Duodenal mucosa (tissue), 2 donors: Measurements from ENCODE around the gene COL20A1.
"Not testable (repeated sequence)": the region's sequence is repeated elsewhere in the genome, so short reads cannot be mapped to it uniquely, and the experiment has no call there.

Experiments
- H3K27ac ChIP-seq: one replicate; pipeline ENCODE4 v1.7.0; 2013; ENCODE audit warnings: low read depth, low read length
- H3K27me3 ChIP-seq, 2 donors: one replicate each; pipeline ENCODE4 v1.7.0; 2013; ENCODE audit warnings: low read length in 2 of 2, control low read depth in 1 of 2; ENCODE audit not compliant: insufficient read depth in 2 of 2, control insufficient read depth in 1 of 2
- H3K36me3 ChIP-seq, 2 donors: one replicate each; pipeline ENCODE4 v1.7.0; 2013; ENCODE audit warnings: low read length in 2 of 2, control low read depth in 1 of 2; ENCODE audit not compliant: insufficient read depth in 2 of 2, control insufficient read depth in 1 of 2
- H3K4me1 ChIP-seq, 2 donors: one replicate each; pipeline ENCODE4 v1.7.0; 2013; ENCODE audit warnings: low read length in 2 of 2, control low read depth in 1 of 2; ENCODE audit not compliant: insufficient read depth in 2 of 2, control insufficient read depth in 1 of 2
- H3K4me3 ChIP-seq, 2 donors: one replicate each; pipeline ENCODE4 v1.7.0; 2013; ENCODE audit warnings: low read length in 2 of 2, low read depth in 1 of 2
- H3K9ac ChIP-seq, 2 donors: one replicate each; pipeline ENCODE4 v1.7.0; 2013; ENCODE audit warnings: low read length in 2 of 2, low read depth in 1 of 2
- H3K9me3 ChIP-seq, 2 donors: one replicate each; pipeline ENCODE4 v1.7.0; 2013; ENCODE audit warnings: low read length in 2 of 2, control low read depth in 1 of 2; ENCODE audit not compliant: control insufficient read depth in 1 of 2

COL20A1 gene

DNA sequence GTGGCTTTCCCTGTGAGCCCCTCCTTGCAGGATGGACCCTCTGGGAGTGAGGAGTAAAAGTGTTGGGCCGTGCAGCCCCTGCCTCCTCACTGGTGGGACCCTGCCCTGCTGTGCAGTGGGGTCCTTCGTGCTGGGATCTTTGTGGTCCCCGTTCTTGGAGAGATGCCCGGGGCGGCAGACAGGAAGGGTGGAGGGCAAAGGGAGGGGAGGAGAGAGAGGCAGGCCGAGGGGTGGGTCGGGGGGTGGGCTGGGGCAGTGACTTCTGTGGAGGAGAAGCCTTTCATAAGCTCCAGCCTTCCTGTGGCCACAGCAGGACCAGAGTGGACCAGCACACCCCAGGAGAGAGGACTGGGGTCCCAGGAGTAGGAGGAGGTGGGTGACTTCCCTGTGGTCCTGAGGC lies at the start of gene COL20A1:
TSS of gene COL20A1 (plus strand) at position 283 of the 400 bp plus-strand sequence. CDS start 1,922 bp downstream, outside the sequence.
- Histone ChIP-seq H3K36me3 (peaks cover 7 to 10% of the 10 kb centered on the region in 2 donors), H3K27me3 (peaks cover 12 to 33% of the 10 kb centered on the region in 2 donors)

DNA sequence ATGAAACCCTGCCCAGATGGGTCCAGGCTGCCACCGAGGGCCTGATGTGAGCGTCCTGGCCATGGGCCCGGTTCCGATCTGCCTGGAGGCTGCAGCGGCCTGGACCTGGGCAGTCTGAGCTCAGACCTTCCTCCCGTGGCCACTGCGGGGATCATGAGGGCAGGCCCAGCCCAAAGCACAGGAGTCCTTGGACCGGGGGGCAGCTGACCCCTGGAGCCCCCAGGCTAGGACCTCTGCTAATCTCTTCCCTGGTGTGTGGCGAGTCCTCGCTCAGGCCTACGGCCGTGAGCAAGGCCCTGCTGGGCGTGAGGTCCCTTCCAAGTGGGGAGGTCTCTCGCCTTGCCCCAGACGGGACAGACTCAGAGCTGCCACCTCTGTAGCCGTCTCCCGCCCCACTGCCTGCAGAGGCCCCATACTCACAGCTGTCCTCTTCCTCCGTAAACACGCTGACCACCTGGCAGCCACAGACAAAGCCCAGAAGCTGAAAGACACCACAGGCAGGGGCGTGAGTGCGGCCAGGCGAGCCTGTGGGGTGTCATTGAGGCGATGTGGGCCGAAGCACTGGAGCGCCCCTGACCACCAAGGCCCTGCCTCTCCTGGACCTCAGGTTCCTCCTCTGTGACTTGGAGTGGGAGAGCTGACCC lies 49.3 kb upstream of the COL20A1 start:
- no peaks in the 10 kb centered on the region for H3K4me1 ChIP-seq
- no peak overlapping the region for H3K9ac ChIP-seq
- no peak overlapping the region for H3K27ac ChIP-seq
- no peak overlapping the region for H3K4me3 ChIP-seq
- H3K27me3 ChIP-seq = peaks cover 13 to 16% of the 10 kb centered on the region in 2 donors
- H3K9me3 ChIP-seq = no peaks in the 10 kb centered on the region
- H3K36me3 ChIP-seq = no peaks in the 10 kb centered on the region

More for the DNA sequence above, at the start of gene COL20A1:
- Histone ChIP-seq H3K4me1 (peaks cover 0 to 6% of the 10 kb centered on the region in 2 donors), H3K9me3 (no peaks in the 10 kb centered on the region), H3K27ac (no peak within 1 kb of the TSS), H3K9ac (no peak within 1 kb of the TSS), H3K4me3 (no peak within 1 kb of the TSS)

DNA sequence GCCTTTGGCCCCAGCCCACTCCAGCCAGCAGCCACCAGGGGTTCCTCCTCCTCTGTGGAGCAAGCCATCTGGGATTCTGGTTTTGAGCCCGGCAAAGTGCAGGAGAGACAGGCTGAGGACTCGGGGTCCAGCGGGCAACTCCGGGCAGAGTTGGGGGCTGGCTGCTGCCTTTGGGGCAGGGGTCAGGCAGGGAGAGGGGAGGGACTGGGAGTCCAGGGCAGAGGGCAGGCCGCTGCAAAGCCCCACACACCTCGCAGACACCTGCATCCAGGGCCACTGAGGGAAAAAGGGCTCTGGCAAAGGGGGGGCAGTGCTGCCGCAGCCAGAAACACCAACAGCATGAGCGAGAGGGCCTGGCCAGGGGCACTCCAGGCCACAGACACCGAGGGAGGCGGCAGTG lies 48.5 kb upstream of the COL20A1 start:
- no peaks in the 10 kb centered on the region for H3K9me3 ChIP-seq
- peaks cover 13 to 16% of the 10 kb centered on the region in 2 donors for H3K27me3 ChIP-seq
- H3K4me1 ChIP-seq = no peaks in the 10 kb centered on the region
- no peaks in the 10 kb centered on the region for H3K36me3 ChIP-seq
- H3K27ac ChIP-seq = no peak overlapping the region
- H3K4me3 ChIP-seq = no peak overlapping the region
- H3K9ac ChIP-seq = no peak overlapping the region

DNA sequence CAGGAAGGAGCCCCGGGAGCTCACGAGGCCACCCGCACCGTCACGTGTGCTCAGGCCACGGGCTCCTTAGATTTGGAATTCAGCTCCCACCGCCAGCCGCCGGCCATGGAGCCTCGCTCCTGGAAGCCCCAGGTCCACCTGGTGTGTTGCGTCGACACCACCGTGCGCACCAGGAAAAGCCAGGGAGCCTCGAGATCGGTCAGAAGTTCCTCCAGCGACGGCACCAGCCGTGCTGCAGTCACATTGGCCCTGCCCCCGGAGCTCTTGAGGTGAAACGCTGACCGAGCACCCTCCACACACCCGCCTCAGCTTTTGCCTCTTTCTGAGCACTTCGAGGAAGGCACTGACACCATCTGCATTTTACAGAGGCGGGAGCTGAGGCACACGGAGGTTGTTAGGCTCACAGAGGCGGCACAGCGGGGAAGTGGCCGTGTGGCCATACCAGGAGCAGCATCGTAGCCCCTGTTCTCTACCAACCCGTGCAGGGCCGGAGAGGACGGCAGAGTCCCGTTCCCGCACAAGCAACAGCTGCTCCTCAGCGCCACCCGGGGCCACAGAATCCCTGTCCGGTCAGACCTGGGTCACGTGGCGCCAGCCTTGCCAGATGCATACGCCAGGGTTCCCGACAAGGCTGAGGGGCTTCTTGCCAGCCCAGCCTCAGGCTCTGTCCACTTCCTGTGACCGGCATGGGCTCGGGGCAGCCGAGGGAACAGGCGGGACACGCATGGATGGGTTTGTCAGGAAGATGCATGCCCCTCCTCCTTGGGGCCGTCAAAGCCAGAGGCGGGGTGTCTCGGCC lies 46.3 kb upstream of the COL20A1 start:
- H3K27me3 ChIP-seq = peaks cover 13 to 16% of the 10 kb centered on the region in 2 donors
- no peak overlapping the region for H3K27ac ChIP-seq
- no peaks in the 10 kb centered on the region for H3K36me3 ChIP-seq
- H3K9ac ChIP-seq = no peak overlapping the region
- no peaks in the 10 kb centered on the region for H3K9me3 ChIP-seq
- no peak overlapping the region for H3K4me3 ChIP-seq
- H3K4me1 ChIP-seq = no peaks in the 10 kb centered on the region

DNA sequence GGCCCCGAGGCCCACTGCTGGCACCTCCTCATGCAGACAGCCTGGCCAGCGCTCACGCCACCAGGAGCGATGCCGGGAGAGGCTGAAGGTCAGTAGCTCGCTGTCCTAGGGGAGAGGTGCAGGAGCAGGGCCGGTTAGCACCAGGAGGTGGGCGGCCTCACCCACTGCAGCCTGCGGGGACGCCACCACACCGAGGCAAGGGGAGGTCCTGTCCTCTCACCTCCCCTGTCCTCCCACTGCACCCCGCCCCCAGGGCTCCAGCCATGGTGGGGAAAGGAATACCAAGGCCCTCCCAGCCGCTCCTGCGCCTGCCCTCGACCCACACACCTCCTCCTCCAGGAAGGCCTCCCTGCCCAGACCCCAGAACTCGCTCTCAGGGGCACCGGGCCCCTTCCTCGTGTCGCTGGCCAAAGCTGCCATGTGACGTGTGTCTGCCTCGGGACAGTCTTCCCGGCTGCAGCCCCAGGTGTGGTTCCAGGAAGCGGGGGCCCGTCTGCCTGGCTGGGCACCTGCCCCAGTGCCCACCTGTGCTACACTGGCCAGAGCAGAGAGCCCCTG lies 45.2 kb upstream of the COL20A1 start:
- Histone ChIP-seq H3K27ac (no peak overlapping the region), H3K4me3 (no peak overlapping the region), H3K4me1 (no peaks in the 10 kb centered on the region), H3K9ac (no peak overlapping the region), H3K9me3 (no peaks in the 10 kb centered on the region), H3K36me3 (no peaks in the 10 kb centered on the region), H3K27me3 (peaks cover 18 to 23% of the 10 kb centered on the region in 2 donors)

DNA sequence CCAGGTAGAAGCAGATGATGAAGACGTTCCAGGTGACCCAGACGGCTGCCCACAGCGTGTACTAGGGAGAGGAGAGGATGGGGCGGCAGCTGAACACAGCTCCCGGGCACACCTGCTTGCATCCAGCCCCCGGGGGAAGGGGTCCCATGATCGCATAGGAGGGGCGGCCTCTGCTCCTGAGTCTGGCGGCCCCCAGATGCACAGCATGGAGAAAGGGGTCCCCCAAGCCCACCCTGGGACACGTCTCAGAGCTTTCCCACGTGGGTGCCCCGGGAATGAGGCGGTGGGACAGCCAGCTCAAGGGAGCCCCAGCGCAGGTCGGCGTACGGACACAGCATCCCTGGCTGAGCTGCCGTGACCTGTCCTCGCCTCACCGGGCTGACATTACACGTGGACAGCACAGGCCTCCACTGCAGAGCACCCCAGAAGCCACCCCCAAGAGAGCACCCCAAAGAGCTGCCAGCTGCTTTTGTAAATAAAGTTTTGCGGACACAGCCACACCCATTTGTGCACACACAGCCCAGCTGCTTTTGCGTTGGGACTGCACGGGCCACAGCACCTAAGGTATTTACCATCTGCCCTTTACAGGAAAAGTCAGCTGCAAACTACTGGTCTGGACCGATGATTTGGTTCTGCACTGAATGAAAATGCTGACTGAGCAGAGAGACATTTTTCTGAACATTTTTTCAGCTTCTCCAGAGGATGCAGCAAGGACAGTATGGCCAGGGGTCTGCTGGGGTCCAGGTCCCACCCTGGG lies 44.0 kb upstream of the COL20A1 start:
- H3K36me3 ChIP-seq = no peaks in the 10 kb centered on the region
- H3K4me1 ChIP-seq = no peaks in the 10 kb centered on the region
- H3K27me3 ChIP-seq = peaks cover 24 to 30% of the 10 kb centered on the region in 2 donors
- no peak overlapping the region for H3K4me3 ChIP-seq
- no peak overlapping the region for H3K9ac ChIP-seq
- H3K27ac ChIP-seq = no peak overlapping the region
- no peaks in the 10 kb centered on the region for H3K9me3 ChIP-seq

DNA sequence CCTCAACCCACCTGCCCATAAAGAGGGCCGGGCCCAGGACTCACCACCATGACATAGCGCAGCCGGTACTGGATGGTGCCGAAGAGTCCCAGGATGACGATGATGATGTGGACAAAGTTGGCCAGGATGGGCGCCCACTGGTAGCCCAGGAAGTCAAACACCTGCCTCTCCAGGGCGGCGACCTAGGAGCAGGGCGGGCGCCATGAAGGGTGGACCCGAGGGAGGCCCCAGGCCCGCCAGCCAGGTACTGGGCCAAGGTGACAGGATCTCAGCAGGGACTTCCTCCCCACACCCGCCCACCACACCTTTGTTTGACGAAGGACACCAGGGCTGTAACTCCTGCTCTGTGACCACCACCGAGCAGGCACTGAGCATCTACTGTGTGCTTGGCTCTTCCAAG lies 43.1 kb upstream of the COL20A1 start:
- H3K36me3 ChIP-seq = no peaks in the 10 kb centered on the region
- H3K9ac ChIP-seq = no peak overlapping the region
- H3K27ac ChIP-seq = no peak overlapping the region
- H3K4me3 ChIP-seq = no peak overlapping the region
- peaks cover 27 to 34% of the 10 kb centered on the region in 2 donors for H3K27me3 ChIP-seq
- H3K9me3 ChIP-seq = no peaks in the 10 kb centered on the region
- no peaks in the 10 kb centered on the region for H3K4me1 ChIP-seq

DNA sequence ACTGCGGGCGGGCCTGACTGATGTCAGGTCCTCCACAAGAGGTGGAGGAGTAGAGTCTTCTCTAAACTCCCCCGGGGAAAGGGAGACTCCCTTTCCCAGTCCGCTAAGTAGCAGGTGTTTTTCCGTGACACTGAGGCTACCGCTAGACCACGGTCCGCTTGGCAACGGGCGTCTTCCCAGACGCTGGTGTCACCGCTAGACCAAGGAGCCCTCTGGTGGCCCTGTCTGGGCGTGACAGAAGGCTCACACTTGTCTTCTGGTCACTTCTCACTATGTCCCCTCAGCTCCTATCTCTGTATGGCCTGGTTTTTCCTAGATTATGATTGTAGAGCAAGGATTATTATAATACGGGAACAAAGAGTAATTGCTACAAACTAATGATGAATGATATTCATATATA lies 41.6 kb upstream of the COL20A1 start:
- H3K27ac ChIP-seq, H3K4me3 ChIP-seq, H3K4me1 ChIP-seq, H3K9me3 ChIP-seq, H3K36me3 ChIP-seq, H3K9ac ChIP-seq: not testable (repeated sequence)
- H3K27me3 ChIP-seq = peaks cover 41 to 42% of the 10 kb centered on the region in 2 donors

DNA sequence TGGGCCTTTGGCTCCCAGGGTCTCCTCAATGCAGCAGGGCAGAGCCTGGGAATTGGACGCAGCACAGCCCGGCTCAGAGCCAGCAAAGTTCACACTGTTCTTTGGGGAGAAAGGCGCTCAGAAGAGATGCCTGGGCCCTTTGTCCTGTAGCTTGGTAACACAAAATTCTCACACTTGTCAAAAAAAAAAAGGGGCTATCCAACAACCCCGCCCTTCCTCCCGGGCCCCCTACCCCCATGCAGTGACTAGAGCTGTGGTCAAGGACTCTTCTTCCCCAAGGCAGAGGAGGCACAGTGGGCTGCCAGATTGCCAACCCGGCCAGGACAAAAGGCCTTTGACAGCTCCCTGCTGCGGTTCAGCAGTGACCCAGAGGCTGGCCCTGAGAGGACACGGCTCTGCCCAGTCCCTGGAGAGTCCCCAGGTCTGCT lies 40.7 kb upstream of the COL20A1 start:
- H3K36me3 ChIP-seq = no peaks in the 10 kb centered on the region
- no peak overlapping the region for H3K27ac ChIP-seq
- H3K9me3 ChIP-seq = no peaks in the 10 kb centered on the region
- no peak overlapping the region for H3K9ac ChIP-seq
- peaks cover 44 to 45% of the 10 kb centered on the region in 2 donors for H3K27me3 ChIP-seq
- no peaks in the 10 kb centered on the region for H3K4me1 ChIP-seq
- H3K4me3 ChIP-seq = no peak overlapping the region

DNA sequence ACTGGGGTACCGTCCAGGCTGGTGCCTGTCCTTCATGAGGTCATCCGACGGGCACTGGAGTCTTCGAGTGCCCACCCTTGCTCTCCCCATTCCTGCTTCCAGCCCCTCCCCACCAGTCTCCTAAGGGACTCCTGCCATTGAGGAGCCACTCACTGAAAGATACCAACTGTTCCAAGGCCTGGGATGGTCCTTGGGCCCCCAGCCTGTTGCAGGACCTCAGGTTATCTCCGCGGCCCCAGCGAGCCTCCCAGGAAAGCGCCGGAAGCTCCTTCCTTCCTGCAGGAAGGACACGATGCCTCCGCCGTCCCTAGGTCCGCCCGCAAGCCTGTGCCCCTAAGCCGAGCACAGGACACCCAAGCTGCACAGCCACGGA lies 39.9 kb upstream of the COL20A1 start:
- peaks cover 38 to 42% of the 10 kb centered on the region in 2 donors for H3K27me3 ChIP-seq
- no peaks in the 10 kb centered on the region for H3K36me3 ChIP-seq
- no peaks in the 10 kb centered on the region for H3K4me1 ChIP-seq
- H3K4me3 ChIP-seq = no peak overlapping the region
- no peak overlapping the region for H3K9ac ChIP-seq
- H3K9me3 ChIP-seq = no peaks in the 10 kb centered on the region
- H3K27ac ChIP-seq = no peak overlapping the region
